GM18526 (cell line): ENCODE measurements around the gene ARHGEF37.

Source experiments
- POLR2A ChIP-seq: IDR thresholded peaks from 3 replicates; pipeline ENCODE4 v1.6.1; 2011; ENCODE audit not compliant: insufficient read length; ENCODE audit errors: extremely low read depth

The ARHGEF37 gene

DNA sequence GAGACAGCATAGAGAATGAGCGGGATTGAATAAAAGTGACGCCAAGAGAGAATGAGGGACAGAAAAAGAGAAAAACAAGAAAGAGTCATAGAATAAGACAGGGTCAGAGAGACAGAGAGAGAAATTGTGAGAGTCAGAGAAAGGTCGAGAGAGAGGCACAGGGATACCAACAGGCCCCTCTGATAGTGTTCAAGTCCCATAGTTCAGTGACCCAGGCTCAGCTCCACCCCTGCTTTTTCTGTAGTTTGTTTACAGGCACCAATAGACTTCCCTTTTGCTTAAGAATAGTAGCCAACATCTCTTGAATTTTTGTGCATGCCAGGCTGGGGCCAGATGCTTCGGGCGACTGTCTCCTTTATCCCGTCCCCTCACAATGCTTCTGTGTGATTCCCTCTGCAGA lies 62.5 kb downstream of the ARHGEF37 start:
- TF ChIP-seq POLR2A = no peak

DNA sequence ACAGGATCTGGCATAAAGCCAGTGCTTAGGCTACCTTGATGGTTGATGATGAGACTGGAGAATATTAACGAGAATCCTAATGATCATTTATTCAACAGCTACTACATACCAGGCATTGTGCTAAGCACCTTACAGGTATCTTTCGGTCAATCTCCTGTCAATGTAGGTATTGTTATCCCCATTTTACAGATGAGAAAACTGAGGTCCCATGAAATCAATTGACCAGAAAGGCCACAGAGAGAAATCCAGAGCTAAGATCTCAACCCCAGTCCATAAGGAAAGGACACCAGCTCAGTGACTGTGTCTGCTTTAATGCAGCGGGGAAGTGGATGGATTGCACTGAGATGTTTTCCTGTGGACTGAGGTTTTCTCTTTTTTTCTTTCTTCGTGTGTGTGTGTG lies 63.3 kb downstream of the ARHGEF37 start:
- TF ChIP-seq POLR2A = no peak

DNA sequence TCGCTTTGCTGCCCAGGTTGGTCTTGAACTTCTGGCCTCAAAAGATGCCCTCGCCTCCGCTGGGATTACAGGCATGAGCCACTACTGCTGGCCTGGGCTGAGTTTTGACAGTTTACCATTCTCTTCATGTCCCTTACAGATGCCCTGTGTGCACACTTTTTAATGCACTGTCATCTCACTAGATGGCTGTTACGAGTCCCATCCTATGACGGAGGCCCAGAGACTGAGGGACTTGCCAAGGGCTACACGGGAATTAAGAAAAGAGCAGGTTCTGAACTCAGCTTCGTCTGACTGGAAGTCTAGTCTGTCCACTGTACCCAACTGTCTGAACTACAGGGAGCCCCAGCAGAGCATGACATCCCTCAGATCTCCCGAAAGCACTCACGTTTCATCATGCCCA lies 63.9 kb downstream of the ARHGEF37 start:
- no peak for TF ChIP-seq POLR2A

DNA sequence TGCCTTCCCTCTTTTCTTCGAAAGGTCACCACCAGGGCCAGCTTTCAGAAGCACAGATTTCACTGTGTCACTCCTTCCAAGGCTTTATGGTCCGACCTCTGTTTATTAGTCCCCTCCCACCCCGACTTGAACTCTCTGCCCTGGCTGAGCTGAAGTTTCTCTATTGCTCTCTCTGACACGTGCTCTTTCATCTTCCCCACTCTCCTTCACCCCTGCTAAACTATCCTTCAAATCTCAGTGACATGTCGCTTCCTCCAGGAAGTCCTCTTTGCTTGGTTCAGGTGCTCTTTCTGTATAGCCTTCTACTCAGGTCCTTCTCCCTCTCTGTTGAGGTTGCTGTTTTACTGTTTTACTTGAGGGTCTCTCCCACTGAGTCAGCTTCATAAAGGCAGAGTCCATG lies 64.4 kb downstream of the ARHGEF37 start:
- TF ChIP-seq POLR2A = no peak

DNA sequence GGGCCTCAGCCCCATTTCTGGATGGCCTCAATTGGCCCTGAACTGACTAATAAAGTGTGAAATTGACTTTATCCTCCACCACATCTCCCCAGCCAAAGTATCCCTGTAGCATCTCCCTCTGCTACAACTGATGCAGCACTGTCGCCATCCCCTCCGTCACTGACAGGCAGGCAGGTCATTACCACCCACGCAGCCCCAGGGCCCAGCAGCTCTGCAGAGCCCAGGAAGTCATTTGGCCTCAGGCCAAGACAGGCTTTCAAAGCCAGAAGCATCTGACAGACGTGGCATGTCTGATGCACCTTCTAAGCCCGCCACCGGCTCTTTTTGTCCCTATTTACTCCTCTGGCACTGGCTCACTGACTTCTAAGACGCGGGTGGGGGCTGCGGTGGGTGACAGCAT lies 65.3 kb downstream of the ARHGEF37 start:
- TF ChIP-seq POLR2A = no peak

DNA sequence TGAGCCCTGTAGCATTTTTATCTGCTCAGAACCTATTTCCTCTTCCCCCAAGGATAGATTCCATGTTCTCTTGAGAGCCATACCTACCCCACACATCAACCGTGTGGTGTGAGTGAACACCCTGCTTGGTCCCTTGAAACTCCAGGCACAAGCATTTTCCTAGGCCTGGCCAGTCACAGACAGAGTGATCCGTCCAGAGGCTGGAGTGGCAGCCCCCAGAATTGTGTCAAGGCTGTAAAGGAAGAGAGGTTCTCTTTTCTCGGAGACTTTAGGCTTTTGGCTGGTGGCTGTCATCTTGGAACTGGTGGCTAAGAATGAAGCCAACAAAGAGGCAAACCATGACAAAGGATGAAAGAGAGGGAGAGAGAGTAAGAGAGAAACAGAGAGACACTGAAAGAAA lies 66.0 kb downstream of the ARHGEF37 start:
- TF ChIP-seq POLR2A = no peak

DNA sequence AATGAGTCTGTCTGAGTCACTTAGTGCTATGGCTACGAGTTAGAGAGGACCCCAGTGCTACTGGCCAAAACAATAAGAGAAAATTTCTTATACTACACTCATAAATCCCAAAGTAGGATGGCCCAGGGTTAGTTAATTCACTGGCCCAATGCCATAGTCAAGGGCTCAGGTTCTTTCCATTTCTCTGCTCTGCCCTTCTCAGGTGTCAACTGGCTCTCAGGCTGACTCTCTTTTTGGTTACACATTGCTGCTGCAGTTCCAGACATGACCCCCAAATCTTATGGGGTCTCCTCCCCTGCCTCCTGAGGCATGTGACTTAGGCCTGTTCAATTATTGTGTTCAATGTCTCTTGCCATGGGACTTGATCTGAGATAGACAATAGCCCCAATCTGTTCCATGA lies 70.4 kb downstream of the ARHGEF37 start:
- TF ChIP-seq POLR2A = no peak

DNA sequence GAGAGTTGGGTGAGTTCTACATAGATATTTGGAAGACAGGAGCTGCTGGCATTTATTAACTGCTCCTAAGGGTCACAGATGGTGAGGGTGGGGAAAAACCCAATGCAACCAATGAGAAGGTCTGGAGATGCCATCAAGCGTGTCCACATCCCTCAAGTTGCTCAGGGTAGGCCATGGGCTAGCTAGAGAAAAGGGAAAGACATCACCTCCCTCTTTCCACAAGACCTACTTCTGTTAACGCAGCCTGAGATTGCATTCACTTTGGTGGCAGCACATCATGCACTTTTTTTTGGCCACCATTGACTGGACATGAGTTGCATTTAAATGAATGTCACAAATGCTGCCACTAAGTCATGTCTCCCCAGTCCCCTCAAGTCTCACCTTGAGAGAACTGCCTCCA lies 71.4 kb downstream of the ARHGEF37 start:
- no peak for TF ChIP-seq POLR2A

DNA sequence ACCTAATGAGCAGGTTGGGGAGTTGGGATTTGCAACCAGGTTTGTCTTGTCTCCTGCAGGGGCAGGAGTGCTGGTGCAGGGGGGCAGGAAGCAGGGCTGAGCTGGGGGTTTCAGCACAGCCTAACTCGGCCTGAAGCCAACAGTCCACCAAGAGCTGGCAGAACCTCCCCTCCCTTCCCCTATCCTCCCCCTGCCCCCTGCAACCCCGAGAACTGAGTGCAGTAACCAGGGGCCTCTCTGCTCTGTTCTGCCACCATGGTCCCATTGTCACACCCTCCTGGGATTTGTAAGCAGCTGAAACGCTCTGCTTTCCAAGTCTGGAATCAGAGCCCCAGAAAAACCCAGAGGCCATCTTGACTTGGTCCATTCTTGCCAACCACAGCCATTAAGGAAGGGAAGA lies 72.9 kb downstream of the ARHGEF37 start:
- no peak for TF ChIP-seq POLR2A

DNA sequence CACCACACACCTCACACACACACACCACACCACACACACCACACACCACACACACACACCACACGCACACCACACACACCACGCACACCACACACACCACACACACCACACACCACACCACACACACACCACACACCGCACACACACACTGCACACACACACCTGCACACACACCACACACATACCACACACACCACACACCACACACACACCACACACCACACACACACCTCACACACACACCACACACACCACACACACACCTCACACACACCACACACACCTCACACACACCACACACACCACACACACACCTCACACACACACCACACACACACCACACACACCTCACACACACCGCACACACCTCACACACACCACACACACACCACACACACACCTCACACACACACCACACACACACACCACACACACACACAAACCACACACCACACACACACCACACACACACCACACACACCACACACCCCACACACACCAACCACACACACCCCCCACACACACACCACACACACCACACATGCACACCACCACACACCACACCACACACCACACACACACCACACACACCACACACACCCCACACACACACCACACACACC lies 73.7 kb downstream of the ARHGEF37 start:
- TF ChIP-seq POLR2A = no peak

DNA sequence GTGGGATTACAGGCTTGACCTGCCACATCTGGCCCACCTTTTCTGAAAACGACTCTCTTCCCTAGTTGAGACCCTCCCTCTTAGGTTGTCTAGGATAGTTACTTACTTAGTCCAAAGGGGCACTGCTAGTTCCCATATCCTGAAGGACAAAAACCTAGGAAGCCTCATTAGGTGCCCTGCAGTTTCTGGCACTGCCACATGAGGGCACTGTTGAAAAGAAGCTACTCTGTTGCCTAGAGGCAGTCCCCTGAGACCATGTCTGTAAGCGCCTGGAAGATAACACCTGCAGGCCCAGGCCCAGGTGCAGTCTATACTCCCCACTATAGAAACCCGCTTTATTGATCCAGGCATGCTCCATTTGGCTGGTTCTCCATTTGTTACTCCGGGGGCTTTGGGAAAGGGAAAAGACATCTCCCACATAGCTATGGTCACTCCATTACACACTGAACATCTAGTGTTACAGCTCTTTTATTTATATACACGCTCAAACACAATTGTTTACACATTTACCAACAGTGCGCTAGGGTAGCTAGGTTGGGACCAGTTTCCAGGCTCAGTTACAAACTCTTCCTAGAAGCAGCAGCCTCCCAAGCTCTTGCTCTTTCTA lies 75.4 kb downstream of the ARHGEF37 start:
- TF ChIP-seq POLR2A = no peak

DNA sequence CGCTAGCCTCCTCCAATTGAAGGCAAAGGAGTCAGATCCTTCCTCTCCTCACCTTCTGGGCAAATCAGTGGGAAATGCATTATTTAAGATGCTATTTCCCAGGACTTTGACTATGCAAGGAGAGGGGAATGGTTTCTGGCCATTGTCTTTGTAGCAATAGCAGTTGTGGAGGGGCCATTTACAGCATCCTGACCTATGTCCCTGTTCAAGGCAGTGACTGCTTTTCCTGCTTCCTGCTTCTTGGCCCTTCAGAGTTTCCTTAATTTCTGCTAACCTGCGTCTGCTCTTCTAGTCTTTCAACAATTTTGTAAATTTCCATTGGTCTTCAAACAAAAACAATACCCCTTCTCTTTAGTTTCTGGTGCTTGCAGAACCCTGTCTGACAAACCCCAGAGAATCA lies 76.0 kb downstream of the ARHGEF37 start:
- TF ChIP-seq POLR2A = no peak

DNA sequence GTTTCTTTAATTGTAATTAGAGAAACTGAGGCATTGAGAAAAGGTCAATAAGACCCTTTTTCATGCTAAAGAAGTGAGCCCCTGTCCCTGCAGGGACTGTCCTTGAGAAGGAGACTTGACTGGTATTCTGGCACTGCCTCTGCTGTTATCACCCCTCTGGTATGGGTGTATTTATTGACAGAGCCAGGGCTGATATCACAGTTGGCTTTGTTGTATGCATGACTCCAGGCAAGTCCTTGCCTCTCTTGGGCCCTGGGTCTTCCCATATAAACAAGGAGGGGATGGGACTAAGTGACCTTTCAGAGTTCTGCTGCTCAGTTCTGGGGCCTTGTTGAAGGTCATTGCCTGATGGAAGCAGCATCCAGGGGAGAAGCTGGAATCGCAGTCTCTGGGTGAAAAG lies 77.0 kb downstream of the ARHGEF37 start:
- TF ChIP-seq POLR2A = no peak

DNA sequence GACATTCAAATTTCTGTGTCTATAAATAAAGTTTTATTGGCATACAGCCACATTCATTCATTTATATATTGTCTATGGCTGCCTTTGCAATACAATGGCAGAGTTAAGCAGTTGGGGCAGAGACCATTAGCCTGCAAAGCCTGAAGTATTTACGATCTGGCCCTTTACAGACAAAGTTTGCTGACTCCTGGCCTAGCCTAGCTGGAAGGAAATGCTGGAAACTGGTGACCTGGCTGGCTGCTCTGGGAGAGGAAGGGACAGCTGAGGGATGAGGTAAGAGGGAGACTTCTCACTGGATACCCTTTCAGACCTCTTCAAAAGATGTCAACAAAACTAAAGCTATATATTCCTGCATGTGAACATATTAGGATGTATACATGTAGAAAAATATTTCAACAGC lies 82.8 kb downstream of the ARHGEF37 start:
- TF ChIP-seq POLR2A = no peak

DNA sequence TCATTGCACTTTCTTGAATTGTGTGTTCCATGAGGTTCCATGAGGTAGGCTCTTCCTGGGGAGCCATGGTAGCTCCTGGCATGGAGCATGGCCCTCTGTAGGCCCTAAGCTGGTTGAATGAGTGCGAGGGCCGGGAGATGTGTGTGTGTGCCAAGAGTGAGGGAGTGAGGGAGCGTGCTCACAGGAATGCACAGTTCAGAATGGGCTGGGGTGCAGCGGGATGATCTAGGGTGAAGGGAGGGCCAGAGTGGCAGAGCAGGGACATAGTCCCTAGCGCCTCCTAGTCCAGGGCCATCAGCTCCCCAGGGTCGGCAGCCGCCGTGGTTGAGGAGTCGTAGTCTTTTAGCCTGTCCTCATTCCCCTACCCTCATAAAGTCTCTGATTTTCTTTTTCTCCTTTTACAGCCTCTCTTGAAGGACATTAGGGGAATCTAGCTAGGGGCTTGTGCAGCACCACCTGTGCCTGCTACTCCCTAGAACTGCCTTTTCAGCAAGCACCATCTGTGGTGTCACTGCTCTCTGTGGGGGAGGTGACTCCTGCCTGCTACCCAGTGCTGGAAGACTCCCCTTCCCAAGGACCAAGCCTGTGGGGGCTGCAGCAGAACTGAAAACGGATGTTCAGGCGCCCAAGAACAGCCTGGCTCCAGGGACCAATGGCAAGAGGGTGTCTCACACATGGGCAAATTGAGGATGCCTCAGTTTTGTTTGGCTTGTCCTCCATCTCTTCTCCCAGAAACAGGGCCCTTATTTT lies 83.5 kb downstream of the ARHGEF37 start:
- TF ChIP-seq POLR2A = no peak

DNA sequence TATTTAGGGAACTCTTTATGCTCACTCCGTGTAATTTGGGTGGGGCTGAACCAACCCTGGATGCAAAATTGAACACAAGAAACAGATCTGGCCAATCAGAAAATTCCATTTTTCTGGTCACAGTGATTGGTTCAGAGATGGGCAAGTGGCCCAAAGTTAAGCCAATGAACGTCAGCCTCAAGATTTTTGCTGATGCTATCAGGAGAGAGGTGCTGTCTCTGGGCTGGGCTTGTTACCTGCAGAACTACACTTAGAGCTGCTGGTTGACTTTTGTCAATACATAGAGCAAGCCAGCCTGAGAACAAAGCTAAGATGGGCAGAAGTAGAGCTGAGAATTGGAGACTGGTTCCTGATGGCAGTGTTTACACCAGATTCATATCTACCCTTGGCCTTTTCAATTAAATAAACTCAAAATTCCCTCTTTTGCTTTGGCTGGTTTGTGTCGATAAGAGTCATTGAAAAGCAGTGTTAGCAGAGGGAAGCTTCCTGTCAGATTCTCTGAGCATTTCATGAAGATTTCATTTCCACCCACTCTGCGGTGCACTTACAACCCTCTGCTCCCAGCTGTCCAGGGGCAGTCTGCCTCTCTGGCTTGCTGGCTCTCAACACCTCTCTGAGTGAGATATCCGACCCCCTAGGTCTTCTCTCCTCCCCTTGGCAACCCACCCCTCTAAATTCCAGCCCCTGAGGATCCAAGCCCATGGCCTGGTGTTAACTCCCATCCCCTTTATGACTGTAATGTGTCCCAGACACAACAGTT lies 84.3 kb downstream of the ARHGEF37 start:
- no peak for TF ChIP-seq POLR2A
